ENCODE measurements around the gene CKAP2L.
"Not testable (repeated sequence)": the region's sequence is repeated elsewhere in the genome, so short reads cannot be mapped to it uniquely, and the experiment has no call there.

CKAP2L gene

DNA sequence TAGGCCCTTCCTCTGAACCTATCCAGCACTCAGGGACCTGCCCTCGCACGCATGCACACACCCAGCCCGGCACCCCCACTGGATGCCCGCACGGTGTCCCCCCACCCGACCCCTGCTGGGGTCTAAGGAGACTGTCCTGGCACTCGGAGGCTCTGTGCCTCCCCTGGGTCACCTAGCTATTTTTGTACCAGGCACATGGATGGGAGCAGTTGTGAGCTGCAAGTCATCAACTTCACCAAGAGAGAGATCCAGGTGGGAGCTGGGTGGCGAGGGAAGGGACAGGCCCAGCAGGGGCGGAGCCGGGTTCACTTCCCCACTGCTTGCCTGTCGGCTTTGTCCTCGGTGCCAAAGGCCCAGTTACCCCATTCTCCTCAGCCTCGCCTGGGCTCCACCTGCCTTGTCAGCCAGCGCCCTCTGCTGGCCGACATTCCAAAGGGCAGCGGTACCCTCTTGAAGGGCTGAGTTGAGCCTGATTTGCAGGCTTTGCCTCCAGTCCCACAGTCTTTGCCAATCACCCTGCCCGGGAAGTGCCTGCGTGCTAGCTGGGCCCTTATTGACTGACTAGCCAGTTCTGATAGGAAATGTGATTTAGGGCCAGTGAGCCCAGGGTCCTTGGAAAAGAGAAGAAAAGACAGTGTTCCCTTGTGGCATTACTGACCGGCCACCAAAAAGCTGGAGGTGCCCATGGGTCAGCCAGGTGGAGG is 37.8 kb downstream of the CKAP2L start:
- DNase-seq (ENCODE audit: low spot score) = peak; percentile 89

DNA sequence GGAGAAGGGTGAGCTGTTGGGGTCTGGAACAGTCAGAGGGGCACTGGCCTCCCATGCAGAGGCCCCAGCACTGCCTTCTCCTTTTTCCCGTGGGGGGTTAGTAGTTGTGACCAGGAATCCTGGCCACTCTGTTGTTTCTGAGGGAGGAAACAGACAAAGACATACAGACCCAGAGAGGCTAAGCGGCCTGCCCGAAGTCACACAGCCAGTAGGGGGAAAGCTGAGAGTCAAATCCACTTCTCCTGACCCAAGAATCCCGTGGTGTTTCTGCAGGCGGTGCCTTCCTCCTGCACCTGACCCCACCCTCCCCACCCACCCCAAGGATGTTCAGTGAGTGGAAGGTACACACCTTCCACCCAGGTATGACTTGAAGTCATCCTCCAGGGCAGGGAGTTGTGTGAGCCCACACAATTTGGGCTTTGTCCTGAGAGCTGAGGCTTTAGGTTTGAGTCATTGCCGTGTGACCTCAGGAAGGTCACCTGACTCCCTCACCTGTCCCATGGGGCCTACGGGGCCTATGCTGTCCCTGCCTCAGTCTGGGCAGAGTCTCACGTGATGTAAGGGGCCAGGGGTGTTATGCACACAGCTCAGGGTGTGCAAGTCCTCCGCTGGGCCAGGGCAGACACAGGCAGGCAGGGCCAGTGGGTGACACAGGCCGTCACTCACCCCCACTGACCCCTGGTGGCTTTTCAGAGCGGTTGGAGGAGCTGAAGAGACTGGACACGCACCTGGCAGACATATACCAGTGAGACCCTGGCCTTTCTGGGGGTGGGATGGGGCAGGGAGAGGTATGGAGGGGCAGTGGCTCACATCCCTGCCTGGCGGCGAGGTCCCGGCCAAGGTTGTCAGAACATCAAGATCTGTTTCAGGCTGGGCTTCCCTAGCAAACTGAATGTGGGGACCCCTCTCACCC is 38.6 kb downstream of the CKAP2L start:
- DNase-seq (ENCODE audit: low spot score) = no peak

- DNase-seq (ENCODE audit: low spot score) = peak; percentile 53
These were observed 39.6 kb downstream of the CKAP2L start for GRCh38 chr2:112724591-112725525.

DNA sequence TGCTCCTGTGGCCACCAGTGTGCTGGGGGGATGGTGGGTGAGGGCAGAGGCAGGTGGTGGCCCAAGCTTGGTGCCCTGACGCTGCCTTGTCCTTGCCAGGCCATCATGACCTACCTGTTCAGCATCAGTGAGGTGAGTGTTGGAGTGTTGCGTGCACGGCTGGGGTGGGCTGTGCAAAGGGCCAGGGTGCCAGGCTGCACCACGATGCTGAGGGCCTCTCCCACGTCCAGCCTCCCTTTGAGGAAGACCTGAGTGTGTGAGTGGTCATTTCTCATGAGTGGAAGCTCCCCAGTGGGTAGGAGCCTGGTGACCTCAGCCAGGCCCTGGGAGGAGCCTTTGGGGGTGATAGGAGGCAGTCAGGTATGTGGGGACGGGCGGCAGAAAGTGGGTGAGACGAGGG is 40.4 kb downstream of the CKAP2L start:
- DNase-seq (ENCODE audit: low spot score) = no peak

DNA sequence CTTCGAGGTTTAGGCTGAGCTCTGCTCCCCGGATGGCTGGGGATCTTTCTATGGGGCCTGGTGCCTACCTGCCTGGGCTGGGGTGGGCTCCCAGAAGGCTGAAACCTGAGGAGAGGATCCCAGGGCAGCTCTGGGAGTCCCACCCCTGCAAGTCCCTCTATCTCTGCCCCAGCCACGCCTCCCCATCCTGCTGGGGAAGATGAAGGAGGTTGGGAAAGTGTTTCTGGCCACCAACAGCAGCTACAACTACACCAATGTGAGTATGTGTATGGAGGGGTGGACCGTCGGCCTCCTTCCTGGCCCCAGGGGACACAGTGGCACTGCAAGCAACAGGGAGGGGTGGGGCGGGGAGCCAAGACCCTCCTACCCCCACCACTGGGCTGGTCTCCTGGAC is 40.9 kb downstream of the CKAP2L start:
- no peak for DNase-seq (ENCODE audit: low spot score)

DNA sequence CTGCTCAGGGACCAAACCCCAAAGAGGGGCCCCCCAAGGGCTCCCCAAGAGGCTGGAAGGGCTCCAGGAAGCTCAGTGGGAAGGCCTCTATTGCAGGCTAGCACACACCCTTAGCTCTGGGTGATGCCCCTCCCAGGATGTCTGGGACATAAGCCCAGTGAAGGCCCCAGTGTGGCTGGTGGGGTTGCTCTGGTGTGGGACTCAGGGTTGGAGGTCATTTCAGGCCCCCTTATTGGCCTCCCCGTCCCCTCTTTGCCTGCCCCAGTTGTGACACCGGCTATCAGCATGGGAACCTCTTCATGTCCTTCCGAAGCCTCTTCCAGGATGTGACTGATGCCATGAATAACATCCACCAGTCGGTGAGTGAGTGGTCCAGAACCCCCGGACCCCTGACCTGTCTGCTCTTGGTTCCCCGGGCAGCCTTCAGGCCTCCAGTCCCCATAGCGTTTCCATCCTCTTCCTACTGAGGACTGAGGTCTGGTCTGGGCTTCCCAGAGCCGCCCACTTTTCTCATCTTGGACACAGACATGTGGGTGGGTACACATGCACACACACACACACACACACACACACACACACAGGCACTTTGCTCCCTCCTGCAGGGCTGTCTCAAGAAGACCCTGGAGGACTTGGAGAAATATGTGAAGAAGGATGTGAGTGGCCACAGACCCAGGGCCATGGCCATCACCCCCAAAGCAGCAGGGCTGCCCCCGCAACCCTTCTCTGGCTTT is 41.4 kb downstream of the CKAP2L start:
- no peak for DNase-seq (ENCODE audit: low spot score)

GRCh38 chr2:112721819-112722522 is 42.4 kb downstream of the CKAP2L start:
- DNase-seq (ENCODE audit: low spot score) = no peak

- DNase-seq (ENCODE audit: low spot score) = no peak
These were observed 43.6 kb downstream of the CKAP2L start, which contains the start of gene NT5DC4 for GRCh38 chr2:112720785-112721184. NT5DC4 (plus strand) TSS chr2:112721020; CDS start chr2:112721080, 60 bp downstream.

DNA sequence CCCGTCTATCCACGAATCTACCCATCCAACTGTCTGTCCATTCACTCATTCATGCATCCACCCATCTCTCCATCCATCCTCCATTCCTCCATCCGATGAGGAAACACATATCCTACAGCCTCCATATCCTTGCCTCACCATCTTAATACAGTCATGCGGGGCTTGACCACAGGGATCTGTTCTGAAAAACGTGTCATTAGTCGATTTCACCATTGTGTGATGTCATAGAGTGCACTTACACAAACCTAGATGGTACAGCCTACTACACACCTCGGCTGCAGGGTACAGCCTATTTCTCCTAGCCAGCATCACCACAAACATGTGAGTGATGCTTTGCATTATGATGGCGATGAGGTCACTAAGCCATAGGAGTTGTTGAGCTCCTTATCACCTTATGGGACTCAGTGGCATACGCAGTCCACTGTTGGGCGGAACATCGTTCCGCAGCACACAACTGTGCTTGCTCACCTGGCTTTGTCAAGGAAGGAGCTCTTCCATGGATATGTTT is 45.5 kb downstream of the CKAP2L start:
- DNase-seq (ENCODE audit: low spot score) = no peak

GRCh38 chr2:112716826-112717352 is 47.5 kb downstream of the CKAP2L start:
- not testable (repeated sequence) for DNase-seq (ENCODE audit: low spot score)

GRCh38 chr2:112716094-112716493 is 48.3 kb downstream of the CKAP2L start:
- not testable (repeated sequence) for DNase-seq (ENCODE audit: low spot score)

DNA sequence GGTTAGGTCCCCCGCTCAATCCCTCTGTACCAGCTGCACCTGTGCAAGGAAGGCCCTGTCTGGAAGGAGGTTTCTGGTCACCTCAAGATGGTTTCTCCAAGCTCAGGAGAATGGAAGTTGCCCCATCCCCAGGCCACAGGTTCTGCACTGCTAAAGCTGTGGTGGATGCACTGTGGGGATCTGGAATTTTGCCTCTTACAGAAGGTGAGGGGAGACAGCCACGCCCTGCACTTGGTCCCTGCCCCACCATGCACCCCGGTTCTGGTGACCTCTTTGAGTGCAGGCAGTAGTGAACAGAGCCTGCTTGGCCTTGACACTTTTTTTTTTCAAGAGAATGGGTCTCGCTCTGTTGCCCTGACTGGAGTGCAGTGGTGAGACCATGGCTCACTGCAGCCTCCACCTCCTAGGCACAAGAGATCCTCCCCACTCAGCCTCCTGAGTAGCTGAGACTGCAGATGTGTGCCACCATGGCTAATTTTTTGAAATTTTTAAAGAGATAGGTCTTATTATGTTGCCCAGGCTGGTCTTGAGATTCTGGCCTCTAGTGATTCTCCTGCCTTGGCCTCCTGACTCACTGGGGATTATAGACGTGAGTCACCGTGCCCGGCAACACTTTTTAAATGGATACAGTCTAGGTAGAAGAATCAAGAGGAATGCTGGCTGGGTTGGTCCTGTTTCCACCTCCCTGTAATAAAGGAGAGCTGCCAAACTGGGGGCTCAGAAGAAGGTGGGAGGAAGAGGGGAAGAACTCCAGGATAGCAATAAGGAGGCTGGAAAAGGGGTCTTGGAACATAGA is 49.4 kb downstream of the CKAP2L start:
- no peak for DNase-seq (ENCODE audit: low spot score)

- DNase-seq (ENCODE audit: low spot score) = no peak
These were observed 50.1 kb downstream of the CKAP2L start for GRCh38 chr2:112714331-112714730.

GRCh38 chr2:112713926-112714325 is 50.5 kb downstream of the CKAP2L start:
- DNase-seq (ENCODE audit: low spot score) = no peak

GRCh38 chr2:112713585-112713925 is 50.9 kb downstream of the CKAP2L start:
- no peak for DNase-seq (ENCODE audit: low spot score)

DNA sequence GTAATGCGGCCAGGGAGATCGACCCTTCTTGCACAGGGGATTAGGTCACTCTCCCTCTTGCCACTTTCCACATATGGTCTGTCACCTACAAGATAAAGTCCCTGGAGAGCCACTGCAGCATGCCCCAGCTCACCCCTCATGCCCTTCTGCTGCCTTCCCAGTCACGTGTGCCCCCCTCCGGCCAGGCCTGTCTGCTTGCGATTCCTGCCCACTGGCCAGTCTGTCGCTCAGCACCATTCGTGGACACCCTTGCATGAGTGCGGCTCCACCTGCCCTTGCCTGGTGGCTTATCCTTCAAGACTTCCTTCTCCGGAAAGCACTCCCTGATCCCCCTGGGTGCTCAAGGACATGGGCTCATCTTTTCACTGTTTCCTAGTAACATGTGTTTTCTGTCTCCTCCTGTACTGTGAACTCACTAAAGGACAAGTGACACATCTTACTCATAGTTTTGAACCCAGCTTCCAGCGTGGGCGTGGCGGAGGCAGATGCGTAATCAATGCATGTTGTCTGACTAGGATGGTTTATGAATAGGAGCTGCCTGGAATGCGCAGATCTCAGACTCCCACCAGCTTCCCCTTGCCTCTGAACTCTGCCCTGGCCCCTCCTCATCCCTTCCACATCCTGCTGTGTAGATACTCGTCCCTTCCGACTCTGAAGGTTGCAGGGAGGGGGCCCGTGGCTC is 51.4 kb downstream of the CKAP2L start:
- DNase-seq (ENCODE audit: low spot score) = no peak

- no peak for DNase-seq (ENCODE audit: low spot score)
These were observed 51.9 kb downstream of the CKAP2L start for GRCh38 chr2:112712465-112712864.

GRCh38 chr2:112710956-112711750 is 53.3 kb downstream of the CKAP2L start:
- DNase-seq (ENCODE audit: low spot score) = no peak
